CD4-positive, alpha-beta T cell (primary cell): ENCODE results near the gene PPP6R3. TPM values are rescaled to one million over a fixed set of nuclear protein-coding genes. Genes with fewer than 3 reads are reported as not detected.

Experiments used
- ATAC-seq: fragments of 200-7000 bp; cut with Tn5 transposase; one replicate; pipeline ENCODE4 v1.10.0; 2022; ENCODE audit warnings: mild to moderate bottlenecking; ENCODE audit not compliant: poor library complexity
- CTCF ChIA-PET: fragments of 350-600 bp; sonication (Branson Sonifier 250); formaldehyde crosslinking; loops from one replicate; lab custom pipeline; 2021; ENCODE audit warnings: antibody characterized with exemption, inconsistent platforms; lab: Charles Lee
- POLR2A ChIA-PET: fragments of 350-600 bp; sonication (Branson Sonifier 250); formaldehyde crosslinking; loops from one replicate; lab custom pipeline; 2021; ENCODE audit warnings: antibody characterized with exemption, inconsistent platforms; lab: Charles Lee
- DNase-seq, 14 experiments: peaks; one replicate each; pipeline ENCODE4 v3.0.0-alpha.2; 2013 to 2020; ENCODE audit warnings: mixed read lengths in 2 of 14
- H3K27ac ChIP-seq, 2 donors: one replicate each; pipeline versions ENCODE4 v1.5.1 to v1.7.0; 2013; ENCODE audit warnings: low read length in 2 of 2, low read depth in 1 of 2, mild to moderate bottlenecking in 1 of 2
- H3K27me3 ChIP-seq, 2 experiments: 1 replicate in 1 of 2; 2 replicates in 1 of 2; pipeline versions ENCODE4 v1.6.1 to v1.7.0; 2013; ENCODE audit warnings: low read length in 2 of 2, control low read depth in 1 of 2, mild to moderate bottlenecking in 1 of 2, moderate library complexity in 1 of 2; ENCODE audit not compliant: insufficient read depth in 2 of 2, control insufficient read depth in 1 of 2
- H3K36me3 ChIP-seq: one replicate; pipeline ENCODE4 v1.6.1; 2013; ENCODE audit warnings: low read length, control low read depth; ENCODE audit not compliant: insufficient read depth
- H3K4me1 ChIP-seq: one replicate; pipeline ENCODE4 v1.6.1; 2013; ENCODE audit warnings: low read length, control low read depth; ENCODE audit not compliant: insufficient read depth
- H3K4me3 ChIP-seq: one replicate; pipeline ENCODE4 v1.5.1; 2013; ENCODE audit warnings: mild to moderate bottlenecking, low read length, moderate library complexity
- H3K9me3 ChIP-seq, 2 experiments: 1 replicate in 1 of 2; 2 replicates in 1 of 2; pipeline versions ENCODE4 v1.6.1 to v1.7.0; 2013; ENCODE audit warnings: low read length in 2 of 2, mild to moderate bottlenecking in 2 of 2, control low read depth in 1 of 2, moderate library complexity in 1 of 2; ENCODE audit not compliant: control insufficient read depth in 1 of 2, insufficient read depth in 1 of 2
- H3K27ac Mint-ChIP-seq: one replicate; pipeline ENCODE4 v1.8.0; 2020; ENCODE audit warnings: mixed read lengths
- H3K27me3 Mint-ChIP-seq: one replicate; pipeline ENCODE4 v1.8.0; 2021; ENCODE audit warnings: mixed read lengths
- H3K36me3 Mint-ChIP-seq: one replicate; pipeline ENCODE4 v1.8.0; 2021; ENCODE audit warnings: low read depth, mixed read lengths
- H3K4me1 Mint-ChIP-seq: one replicate; pipeline ENCODE4 v1.8.0; 2021; ENCODE audit warnings: low read depth, mixed read lengths
- H3K4me3 Mint-ChIP-seq: one replicate; pipeline ENCODE4 v1.8.0; 2020; ENCODE audit warnings: mild to moderate bottlenecking, mixed read lengths
- H3K9me3 Mint-ChIP-seq: one replicate; pipeline ENCODE4 v1.8.0; 2020; ENCODE audit warnings: mixed read lengths
- intact Hi-C, 2 experiments: fragments of 100-400 bp; cut with DNase I in 1 of 2; cut with micrococcal nuclease in 1 of 2; formaldehyde crosslinking; loops; one replicate each; pipeline versions ENCODE4 v1.15.1 to v1.9.0; 2023 to 2025; cut with DNase I, micrococcal nuclease
- total RNA-seq, 174 experiments: library from RNA in 2 of 174; stranded (reverse) in 2 of 174; gene quantifications; one replicate each; pipeline ENCODE4 v1.2.3 and lab custom pipeline; 2021 to 2026
- TF ChIP-seq, protein P1 (sequence below): fragments of 200-600 bp; IDR thresholded peaks from one replicate; pipeline ENCODE4 v1.8.0; 2022; ENCODE audit warnings: antibody characterized with exemption, mild to moderate bottlenecking

The PPP6R3 gene
- total RNA-seq, 2 experiments from 2014 or later, result 108 to 109 TPM

DNA sequence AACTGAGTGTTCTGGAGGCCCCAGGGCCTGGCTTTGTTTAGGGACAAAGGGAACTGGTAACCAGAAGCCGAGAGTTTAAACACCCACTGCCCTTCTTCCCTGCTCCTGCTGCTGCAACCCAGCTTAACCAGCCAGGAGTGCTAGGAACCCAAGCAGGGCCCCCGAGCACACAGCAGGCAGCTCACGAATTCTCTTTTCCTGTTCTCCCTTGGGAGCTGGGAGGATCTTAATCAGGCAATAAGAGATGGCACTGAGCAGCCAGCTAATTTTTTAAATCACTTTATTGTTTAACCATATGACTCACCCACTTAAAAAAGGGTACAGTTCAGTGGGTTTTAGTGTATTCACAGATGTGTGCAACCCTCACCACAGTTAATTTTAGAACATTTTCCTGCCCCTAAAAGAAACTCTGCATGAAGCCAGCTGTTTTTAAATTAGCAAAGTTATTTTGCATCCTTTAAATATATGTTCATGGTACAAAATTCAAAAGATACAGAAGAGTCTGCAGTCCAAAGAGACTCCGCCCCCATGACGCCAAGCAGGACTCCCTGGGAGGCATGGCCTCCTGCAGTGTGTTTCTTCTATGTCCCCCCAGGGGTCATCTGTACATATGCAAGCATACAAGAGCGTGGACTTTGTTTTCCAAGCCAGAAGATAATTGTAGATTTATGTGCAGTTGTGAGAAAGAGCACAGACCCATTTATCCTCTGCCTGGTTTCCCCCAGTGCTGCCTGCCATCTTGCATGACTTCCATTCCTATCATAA lies 18.9 kb upstream of the PPP6R3 start:
- TF ChIP-seq, protein P1, sequence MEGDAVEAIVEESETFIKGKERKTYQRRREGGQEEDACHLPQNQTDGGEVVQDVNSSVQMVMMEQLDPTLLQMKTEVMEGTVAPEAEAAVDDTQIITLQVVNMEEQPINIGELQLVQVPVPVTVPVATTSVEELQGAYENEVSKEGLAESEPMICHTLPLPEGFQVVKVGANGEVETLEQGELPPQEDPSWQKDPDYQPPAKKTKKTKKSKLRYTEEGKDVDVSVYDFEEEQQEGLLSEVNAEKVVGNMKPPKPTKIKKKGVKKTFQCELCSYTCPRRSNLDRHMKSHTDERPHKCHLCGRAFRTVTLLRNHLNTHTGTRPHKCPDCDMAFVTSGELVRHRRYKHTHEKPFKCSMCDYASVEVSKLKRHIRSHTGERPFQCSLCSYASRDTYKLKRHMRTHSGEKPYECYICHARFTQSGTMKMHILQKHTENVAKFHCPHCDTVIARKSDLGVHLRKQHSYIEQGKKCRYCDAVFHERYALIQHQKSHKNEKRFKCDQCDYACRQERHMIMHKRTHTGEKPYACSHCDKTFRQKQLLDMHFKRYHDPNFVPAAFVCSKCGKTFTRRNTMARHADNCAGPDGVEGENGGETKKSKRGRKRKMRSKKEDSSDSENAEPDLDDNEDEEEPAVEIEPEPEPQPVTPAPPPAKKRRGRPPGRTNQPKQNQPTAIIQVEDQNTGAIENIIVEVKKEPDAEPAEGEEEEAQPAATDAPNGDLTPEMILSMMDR, result no peak
- no peak for ATAC-seq
- Mint-ChIP-seq H3K27ac (no peak overlapping the region), H3K36me3 (no peaks in the 10 kb centered on the region), H3K9me3 (no peaks in the 10 kb centered on the region), H3K4me1 (no peaks in the 10 kb centered on the region), H3K27me3 (no peaks in the 10 kb centered on the region), H3K4me3 (no peak overlapping the region)
- POLR2A ChIA-PET, result no interaction called here
- DNase-seq, result no peak
- no peaks in the 10 kb centered on the region for H3K27me3 ChIP-seq
- intact Hi-C loops, result no loop called here
- no peak overlapping the region for H3K4me3 ChIP-seq
- H3K9me3 ChIP-seq, result no peaks in the 10 kb centered on the region
- H3K36me3 ChIP-seq, result no peaks in the 10 kb centered on the region
- CTCF ChIA-PET, result no interaction called here
- no peak overlapping the region for H3K27ac ChIP-seq
- H3K4me1 ChIP-seq, result no peaks in the 10 kb centered on the region

DNA sequence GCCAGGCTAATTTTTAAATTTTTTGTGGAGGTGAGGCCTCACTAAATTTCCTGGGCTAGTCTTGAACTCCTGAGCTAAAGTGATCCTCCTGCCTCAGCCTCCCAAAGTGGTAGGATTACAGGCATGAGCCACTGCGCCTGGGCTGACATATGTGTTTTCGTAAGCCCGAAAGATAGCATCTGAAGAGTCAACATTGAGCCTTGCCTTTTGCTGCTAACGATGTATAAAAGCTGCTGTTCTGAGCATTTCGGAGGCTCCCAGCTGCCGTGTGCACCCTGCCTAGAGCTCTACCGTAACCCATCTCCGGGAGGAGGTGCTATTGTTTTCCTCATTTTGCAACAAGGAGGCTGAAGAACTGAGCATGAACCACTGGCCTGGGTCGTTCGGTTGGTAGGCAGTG lies 18.1 kb upstream of the PPP6R3 start:
- TF ChIP-seq, protein P1, result no peak
- DNase-seq (no peak), ATAC-seq (no peak)
- ChIA-PET POLR2A (no interaction called here), CTCF (no interaction called here)
- no peaks in the 10 kb centered on the region for H3K27me3 Mint-ChIP-seq
- no peak overlapping the region for H3K4me3 Mint-ChIP-seq
- no peaks in the 10 kb centered on the region for H3K36me3 Mint-ChIP-seq
- H3K9me3 ChIP-seq, result no peaks in the 10 kb centered on the region
- intact Hi-C loops, result no loop called here
- no peak overlapping the region for H3K4me3 ChIP-seq
- no peak overlapping the region for H3K27ac ChIP-seq
- no peaks in the 10 kb centered on the region for H3K9me3 Mint-ChIP-seq
- H3K27me3 ChIP-seq, result no peaks in the 10 kb centered on the region
- no peaks in the 10 kb centered on the region for H3K36me3 ChIP-seq
- no peaks in the 10 kb centered on the region for H3K4me1 Mint-ChIP-seq
- H3K4me1 ChIP-seq, result peaks cover 7% of the 10 kb centered on the region
- no peak overlapping the region for H3K27ac Mint-ChIP-seq

DNA sequence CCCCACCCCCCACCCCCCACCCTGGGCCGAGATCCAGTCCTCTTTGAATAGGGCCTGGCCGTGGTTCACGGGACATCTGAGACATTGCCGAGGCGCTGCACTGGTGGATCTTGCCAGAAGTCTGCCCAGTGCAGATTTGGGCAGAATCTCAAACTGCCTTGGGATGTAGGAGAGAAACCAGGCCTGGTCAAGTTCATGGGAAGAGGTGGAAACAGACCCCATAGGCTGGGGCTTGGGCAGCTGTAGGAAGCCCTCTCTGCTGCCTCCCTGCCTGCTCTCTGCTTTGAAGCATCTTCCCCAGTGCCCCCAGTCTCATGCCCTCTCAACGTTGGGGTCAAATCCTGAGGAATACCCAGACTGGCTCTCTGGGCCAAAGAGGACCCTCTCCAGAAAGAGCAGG lies 16.0 kb upstream of the PPP6R3 start:
- H3K27me3 ChIP-seq, result no peaks in the 10 kb centered on the region
- Mint-ChIP-seq H3K27me3 (no peaks in the 10 kb centered on the region), H3K9me3 (no peaks in the 10 kb centered on the region), H3K4me1 (no peaks in the 10 kb centered on the region), H3K27ac (no peak overlapping the region), H3K36me3 (no peaks in the 10 kb centered on the region), H3K4me3 (no peak overlapping the region)
- TF ChIP-seq, protein P1, result no peak
- H3K27ac ChIP-seq, result no peak overlapping the region
- DNase-seq (no peak), ATAC-seq (no peak)
- no peak overlapping the region for H3K4me3 ChIP-seq
- ChIA-PET CTCF (no interaction called here), POLR2A (no interaction called here)
- H3K9me3 ChIP-seq, result no peaks in the 10 kb centered on the region
- peaks cover 10% of the 10 kb centered on the region for H3K4me1 ChIP-seq
- intact Hi-C loops, result no loop called here
- no peaks in the 10 kb centered on the region for H3K36me3 ChIP-seq
